K562 (cell line): Measurements from ENCODE around the gene LGI4. TPM values are rescaled to one million over a fixed set of nuclear protein-coding genes. Genes with fewer than 3 reads are reported as not detected.

Experiments used
- ATF1 ChIP-seq, 2 experiments: fragments of 450-650 bp in 1 of 2; IDR thresholded peaks; 2 replicates each; pipeline ENCODE4 v1.6.1; 2016; ENCODE audit warnings: missing compliant biosample characterization in 1 of 2, missing genetic modification characterization in 1 of 2
- CBX2 ChIP-seq: fragments of 200-600 bp; sonication (generic); IDR thresholded peaks from one replicate; pipeline ENCODE4 v1.6.1; 2012; ENCODE audit warnings: mild to moderate bottlenecking, low read length, inconsistent platforms; ENCODE audit not compliant: insufficient read depth, poor library complexity, severe bottlenecking
- FOS ChIP-seq: IDR thresholded peaks from 3 replicates; pipeline ENCODE4 v1.6.1; 2011; ENCODE audit not compliant: insufficient read length; ENCODE audit errors: extremely low read depth
- HDAC3 ChIP-seq: fragments of 450-650 bp; IDR thresholded peaks from 2 replicates; pipeline ENCODE4 v1.6.1; 2018; ENCODE audit warnings: borderline replicate concordance, mild to moderate bottlenecking, moderate library complexity; ENCODE audit not compliant: partially characterized antibody
- HSF4 ChIP-seq: fragments of 250-450 bp; sonication (Bioruptor Pico); IDR thresholded peaks from 2 replicates; pipeline ENCODE4 v2.1.2; 2022; ENCODE audit warnings: mild to moderate bottlenecking, moderate library complexity, borderline replicate concordance
- MCM2 ChIP-seq: fragments of 450-650 bp; IDR thresholded peaks from 2 replicates; pipeline ENCODE4 v1.6.1; 2017; ENCODE audit warnings: low read depth, mild to moderate bottlenecking
- MECOM ChIP-seq: fragments of 250-450 bp; sonication (Bioruptor Pico); IDR thresholded peaks from 2 replicates; pipeline ENCODE4 v1.8.0; 2022; ENCODE audit warnings: inconsistent platforms
- MTA2 ChIP-seq: fragments of 450-650 bp; IDR thresholded peaks from 2 replicates; pipeline ENCODE4 v1.6.1; 2016; ENCODE audit warnings: low read depth
- PRMT5 ChIP-seq: sonication (generic); formaldehyde crosslinking; IDR thresholded peaks from 2 replicates; pipeline ENCODE4 v1.5.0; 2020; ENCODE audit warnings: missing genetic modification reagents
- SIX5 ChIP-seq, 2 experiments: IDR thresholded peaks; 2 replicates each; pipeline ENCODE4 v1.6.1; 2011; ENCODE audit warnings: low read length in 2 of 2, borderline replicate concordance in 1 of 2, low read depth in 1 of 2, mild to moderate bottlenecking in 1 of 2, moderate library complexity in 1 of 2; ENCODE audit not compliant: insufficient read depth in 1 of 2
- TCF3 ChIP-seq: sonication (generic); formaldehyde crosslinking; IDR thresholded peaks from 2 replicates; pipeline ENCODE4 v1.4.0; 2020; ENCODE audit warnings: mild to moderate bottlenecking, missing genetic modification reagents
- ZNF134 ChIP-seq: fragments of 250-450 bp; sonication (Bioruptor Pico); conservative IDR thresholded peaks from 2 replicates; pipeline ENCODE4 v1.4.0; 2020
- ZNF76 ChIP-seq: fragments of 250-450 bp; sonication (Bioruptor Pico); IDR thresholded peaks from 2 replicates; pipeline ENCODE4 v1.4.0; 2020; ENCODE audit warnings: mild to moderate bottlenecking, moderate library complexity, borderline replicate concordance
- ZNF79 ChIP-seq: fragments of 250-450 bp; sonication (Bioruptor Pico); IDR thresholded peaks from 2 replicates; pipeline ENCODE4 v1.4.0; 2020; ENCODE audit warnings: low read depth, mild to moderate bottlenecking, moderate library complexity
- polyA plus RNA-seq, 8 experiments: library from polyadenylated mRNA; depleted of rRNA in 4 of 8; stranded (reverse) in 5 of 8; unstranded in 3 of 8; fragments of >200 nt; fragmentation: Nextera tagmentation in 2 of 8; fragmentation: Illumina TruSeq in 1 of 8; extraction: Ambion mirVana in 2 of 8; extraction: Trizol in 1 of 8; gene quantifications; 2 replicates each; pipeline versions ENCODE4 v1.2.1 to v1.2.3, GENCODE V29; 2011 to 2014; ENCODE audit warnings: inconsistent platforms in 1 of 8, missing spikeins in 1 of 8
- total RNA-seq, 7 experiments: library from RNA; depleted of rRNA in 6 of 7; stranded (reverse); fragments of >200 nt in 6 of 7; fragmentation: Illumina TruSeq in 2 of 7; extraction: Trizol in 2 of 7; gene quantifications; 2 replicates each; pipeline versions ENCODE4 v1.2.1 to v1.2.3, GENCODE V29; 2011 to 2021; ENCODE audit warnings: low replicate concordance in 1 of 7
- TF ChIP-seq, protein P1 (sequence below): fragments of 450-650 bp; IDR thresholded peaks from 2 replicates; pipeline ENCODE4 v1.6.1; 2018; ENCODE audit warnings: mild to moderate bottlenecking, low read depth; ENCODE audit not compliant: partially characterized antibody
- TF ChIP-seq, protein P2 (sequence below), 3 experiments: fragments of 200-800 bp in 1 of 3; fragments of 250-450 bp in 1 of 3; fragments of 450-650 bp in 1 of 3; sonication (Bioruptor Pico) in 1 of 3; sonication (Bioruptor generic) in 1 of 3; formaldehyde crosslinking in 1 of 3; IDR thresholded peaks; 2 replicates each; pipeline versions ENCODE4 v1.6.1 to v1.8.0; 2016 to 2022; ENCODE audit warnings: mild to moderate bottlenecking in 2 of 3, missing genetic modification characterization in 2 of 3, missing compliant biosample characterization in 1 of 3, moderate library complexity in 1 of 3
- TF ChIP-seq, protein P3 (sequence below): fragments of 450-650 bp; IDR thresholded peaks from 2 replicates; pipeline ENCODE4 v1.6.1; 2016; ENCODE audit warnings: missing biosample characterization, missing genetic modification characterization

Gene LGI4
- total and polyA plus RNA-seq, 9 of the 15 experiments (the other 6 are each of a cell fraction or from before 2014, with no cell fraction given) = 0.14 to 0.30 (median 0.24) TPM; not detected in 4

DNA sequence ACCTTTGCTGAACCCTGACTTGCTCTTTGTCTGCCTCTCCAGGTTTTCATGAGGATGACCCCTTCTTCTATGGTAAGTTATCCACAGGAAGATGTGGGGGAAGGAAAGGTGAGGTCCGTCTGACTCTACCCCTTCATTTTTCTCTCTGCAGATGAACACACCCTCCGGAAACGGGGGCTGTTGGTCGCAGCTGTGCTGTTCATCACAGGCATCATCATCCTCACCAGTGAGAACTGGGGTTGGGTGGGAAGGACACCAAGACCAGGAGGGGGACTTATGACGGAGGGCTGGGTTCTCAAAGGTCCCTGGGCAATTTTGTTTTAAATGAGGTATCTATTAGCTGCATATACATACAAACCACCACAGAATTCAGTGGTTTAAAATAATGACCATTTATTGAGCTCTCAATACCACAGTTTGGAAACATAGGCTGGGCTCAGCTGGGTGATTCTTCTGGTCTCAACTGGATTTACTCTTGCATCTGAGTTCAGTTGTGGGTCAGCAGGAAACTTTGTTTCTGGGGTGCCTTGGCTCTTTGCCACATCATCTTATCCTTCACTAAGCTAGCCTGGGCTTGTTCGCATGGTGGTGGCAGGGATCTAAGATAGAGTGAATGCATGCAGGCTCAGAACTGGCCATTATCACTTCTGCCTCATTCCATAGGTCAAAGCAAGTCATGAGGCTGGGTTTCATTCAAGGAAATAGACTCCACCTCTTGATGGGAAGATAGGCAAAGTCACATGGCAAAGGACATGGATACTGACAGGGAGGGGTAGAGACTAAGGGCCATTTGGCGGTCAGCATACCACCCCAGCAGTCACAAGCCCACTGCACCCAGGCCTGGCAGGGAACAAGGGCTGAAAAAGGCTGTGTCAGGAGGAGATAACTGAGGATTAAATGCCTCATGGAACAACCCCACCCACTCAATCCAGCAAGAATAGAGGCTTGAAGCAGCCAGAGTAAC is 31.5 kb upstream of the LGI4 start (continued):
- TF ChIP-seq CBX2 (no peak), SIX5 (IDR thresholded peaks at IDR 0.05; ENCODE audit: borderline replicate concordance in 1 of 2, insufficient read depth in 1 of 2, low read depth in 1 of 2, low read length in 2 of 2) (no peak), ZNF76 (CRISPR knock-in tag) (no peak), TCF3 (CRISPR knock-in tag) (peak; percentile 71), HSF4 (CRISPR knock-in tag) (no peak), HDAC3 (no peak), FOS (no peak), ZNF79 (CRISPR knock-in tag) (no peak), ZNF134 (CRISPR knock-in tag) (0 out of 2 replicates have a peak, but pooled peaks have one; percentile 30), MTA2 (no peak), MCM2 (no peak), PRMT5 (CRISPR knock-in tag) (no peak), MECOM (CRISPR knock-in tag) (no peak), ATF1 (CRISPR knock-in tag; IDR thresholded peaks at IDR 0.05) (no peak), ATF1 (tag; IDR thresholded peaks at IDR 0.05) (peak; percentile 41; the same call in 1 of the 2 replicates)
- TF ChIP-seq, protein P1, sequence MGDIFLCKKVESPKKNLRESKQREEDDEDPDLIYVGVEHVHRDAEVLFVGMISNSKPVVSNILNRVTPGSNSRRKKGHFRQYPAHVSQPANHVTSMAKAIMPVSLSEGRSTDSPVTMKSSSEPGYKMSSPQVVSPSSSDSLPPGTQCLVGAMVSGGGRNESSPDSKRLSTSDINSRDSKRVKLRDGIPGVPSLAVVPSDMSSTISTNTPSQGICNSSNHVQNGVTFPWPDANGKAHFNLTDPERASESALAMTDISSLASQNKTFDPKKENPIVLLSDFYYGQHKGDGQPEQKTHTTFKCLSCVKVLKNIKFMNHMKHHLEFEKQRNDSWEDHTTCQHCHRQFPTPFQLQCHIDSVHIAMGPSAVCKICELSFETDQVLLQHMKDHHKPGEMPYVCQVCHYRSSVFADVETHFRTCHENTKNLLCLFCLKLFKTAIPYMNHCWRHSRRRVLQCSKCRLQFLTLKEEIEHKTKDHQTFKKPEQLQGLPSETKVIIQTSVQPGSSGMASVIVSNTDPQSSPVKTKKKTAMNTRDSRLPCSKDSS = no peak
- TF ChIP-seq, protein P2, sequence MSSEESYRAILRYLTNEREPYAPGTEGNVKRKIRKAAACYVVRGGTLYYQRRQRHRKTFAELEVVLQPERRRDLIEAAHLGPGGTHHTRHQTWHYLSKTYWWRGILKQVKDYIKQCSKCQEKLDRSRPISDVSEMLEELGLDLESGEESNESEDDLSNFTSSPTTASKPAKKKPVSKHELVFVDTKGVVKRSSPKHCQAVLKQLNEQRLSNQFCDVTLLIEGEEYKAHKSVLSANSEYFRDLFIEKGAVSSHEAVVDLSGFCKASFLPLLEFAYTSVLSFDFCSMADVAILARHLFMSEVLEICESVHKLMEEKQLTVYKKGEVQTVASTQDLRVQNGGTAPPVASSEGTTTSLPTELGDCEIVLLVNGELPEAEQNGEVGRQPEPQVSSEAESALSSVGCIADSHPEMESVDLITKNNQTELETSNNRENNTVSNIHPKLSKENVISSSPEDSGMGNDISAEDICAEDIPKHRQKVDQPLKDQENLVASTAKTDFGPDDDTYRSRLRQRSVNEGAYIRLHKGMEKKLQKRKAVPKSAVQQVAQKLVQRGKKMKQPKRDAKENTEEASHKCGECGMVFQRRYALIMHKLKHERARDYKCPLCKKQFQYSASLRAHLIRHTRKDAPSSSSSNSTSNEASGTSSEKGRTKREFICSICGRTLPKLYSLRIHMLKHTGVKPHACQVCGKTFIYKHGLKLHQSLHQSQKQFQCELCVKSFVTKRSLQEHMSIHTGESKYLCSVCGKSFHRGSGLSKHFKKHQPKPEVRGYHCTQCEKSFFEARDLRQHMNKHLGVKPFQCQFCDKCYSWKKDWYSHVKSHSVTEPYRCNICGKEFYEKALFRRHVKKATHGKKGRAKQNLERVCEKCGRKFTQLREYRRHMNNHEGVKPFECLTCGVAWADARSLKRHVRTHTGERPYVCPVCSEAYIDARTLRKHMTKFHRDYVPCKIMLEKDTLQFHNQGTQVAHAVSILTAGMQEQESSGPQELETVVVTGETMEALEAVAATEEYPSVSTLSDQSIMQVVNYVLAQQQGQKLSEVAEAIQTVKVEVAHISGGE (CRISPR knock-in tag; IDR thresholded peaks at IDR 0.05) = no peak
- TF ChIP-seq, protein P3, sequence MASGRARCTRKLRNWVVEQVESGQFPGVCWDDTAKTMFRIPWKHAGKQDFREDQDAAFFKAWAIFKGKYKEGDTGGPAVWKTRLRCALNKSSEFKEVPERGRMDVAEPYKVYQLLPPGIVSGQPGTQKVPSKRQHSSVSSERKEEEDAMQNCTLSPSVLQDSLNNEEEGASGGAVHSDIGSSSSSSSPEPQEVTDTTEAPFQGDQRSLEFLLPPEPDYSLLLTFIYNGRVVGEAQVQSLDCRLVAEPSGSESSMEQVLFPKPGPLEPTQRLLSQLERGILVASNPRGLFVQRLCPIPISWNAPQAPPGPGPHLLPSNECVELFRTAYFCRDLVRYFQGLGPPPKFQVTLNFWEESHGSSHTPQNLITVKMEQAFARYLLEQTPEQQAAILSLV (tag) = no peak
